Suprapubic skin (tissue), 4 donors: ENCODE measurements around the gene HIVEP3. TPM values are rescaled to one million over a fixed set of nuclear protein-coding genes. Genes with fewer than 3 reads are reported as not detected.

Source experiments
- DNase-seq, 2 donors: peaks; one replicate each; pipeline ENCODE4 v3.0.0-alpha.2; 2019; ENCODE audit warnings: low spot score in 2 of 2
- H3K27ac ChIP-seq: fragments of 200-600 bp; sonication (generic); one replicate; pipeline ENCODE4 v1.5.1; 2019
- H3K27me3 ChIP-seq: fragments of 200-600 bp; sonication (generic); one replicate; pipeline ENCODE4 v1.5.1; 2019
- H3K36me3 ChIP-seq: fragments of 200-600 bp; sonication (generic); one replicate; pipeline ENCODE4 v1.5.1; 2019
- H3K4me1 ChIP-seq: fragments of 200-600 bp; sonication (generic); one replicate; pipeline ENCODE4 v1.5.1; 2019
- H3K4me3 ChIP-seq: fragments of 200-600 bp; sonication (generic); one replicate; pipeline ENCODE4 v1.5.1; 2019; ENCODE audit warnings: mild to moderate bottlenecking
- H3K9me3 ChIP-seq: fragments of 200-600 bp; sonication (generic); one replicate; pipeline ENCODE4 v1.5.1; 2019
- CTCF ChIP-seq, 2 donors: fragments of 200-600 bp in 1 of 2; fragments of 450-650 bp in 1 of 2; sonication (generic) in 1 of 2; IDR thresholded peaks; one replicate each; pipeline ENCODE4 v1.5.1; 2016 to 2019; ENCODE audit warnings: antibody characterized with exemption in 2 of 2, mild to moderate bottlenecking in 1 of 2, moderate library complexity in 1 of 2
- EP300 ChIP-seq: sonication (generic); formaldehyde crosslinking; IDR thresholded peaks from one replicate; pipeline ENCODE4 v1.6.1; 2017; ENCODE audit warnings: antibody characterized with exemption
- POLR2A ChIP-seq, 2 donors: fragments of 450-650 bp; IDR thresholded peaks; one replicate each; pipeline ENCODE4 v1.6.1; 2017; ENCODE audit warnings: antibody characterized with exemption in 2 of 2, mild to moderate bottlenecking in 2 of 2, moderate library complexity in 2 of 2
- POLR2AphosphoS5 ChIP-seq, 3 donors: sonication (generic); formaldehyde crosslinking; IDR thresholded peaks; one replicate each; pipeline ENCODE4 v1.6.1; 2017; ENCODE audit warnings: antibody characterized with exemption in 3 of 3
- WGBS: methylation state at CpG from one replicate; pipeline ENCODE4 v1.1.5; 2018; 5-methylcytosine and 5-hydroxymethylcytosine counted together
- total RNA-seq, 4 donors: library from RNA; depleted of rRNA; stranded (reverse); fragments of >200 nt; gene quantifications; one replicate each; pipeline ENCODE4 v1.1.0, GENCODE V29; 2016

HIVEP3 gene
- total RNA-seq, 4 donors from 2014 or later = 11.3 to 23.9 (median 18.3) TPM

GRCh38 chr1:41629571-41629970, 289.2 kb downstream of the HIVEP3 start:
- H3K4me1 ChIP-seq = peaks cover 33% of the 10 kb centered on the region
- no peaks in the 10 kb centered on the region for H3K36me3 ChIP-seq
- no peaks in the 10 kb centered on the region for H3K9me3 ChIP-seq
- no peak for DNase-seq
- no peaks in the 10 kb centered on the region for H3K27me3 ChIP-seq
- H3K4me3 ChIP-seq = no peak overlapping the region
- no peak for TF ChIP-seq EP300
- TF ChIP-seq CTCF (IDR thresholded peaks at IDR 0.05) = no peak
- TF ChIP-seq POLR2AphosphoS5 (IDR thresholded peaks at IDR 0.05) = no peak
- TF ChIP-seq POLR2A (IDR thresholded peaks at IDR 0.05) = no peak
- H3K27ac ChIP-seq = no peak overlapping the region
- WGBS = 83% methylated on average over 9 of the region's 9 CpGs

- TF ChIP-seq EP300 (no peak), POLR2AphosphoS5 (IDR thresholded peaks at IDR 0.05) (no peak), POLR2A (IDR thresholded peaks at IDR 0.05) (no peak), CTCF (IDR thresholded peaks at IDR 0.05) (no peak)
- Histone ChIP-seq H3K36me3 (no peaks in the 10 kb centered on the region), H3K27me3 (no peaks in the 10 kb centered on the region), H3K27ac (no peak overlapping the region), H3K4me1 (peaks cover 33% of the 10 kb centered on the region), H3K4me3 (no peak overlapping the region), H3K9me3 (no peaks in the 10 kb centered on the region)
- no peak for DNase-seq
- WGBS = 91% methylated on average over 3 of the region's 3 CpGs
These were observed 289.6 kb downstream of the HIVEP3 start for GRCh38 chr1:41629141-41629540.

GRCh38 chr1:41627491-41628280, 291.0 kb downstream of the HIVEP3 start:
- H3K36me3 ChIP-seq = no peaks in the 10 kb centered on the region
- WGBS = 89% methylated on average over 4 of the region's 5 CpGs
- no peaks in the 10 kb centered on the region for H3K27me3 ChIP-seq
- no peak overlapping the region for H3K4me3 ChIP-seq
- no peak overlapping the region for H3K27ac ChIP-seq
- H3K9me3 ChIP-seq = no peaks in the 10 kb centered on the region
- DNase-seq = peak in 1 of 2 donors; percentile 50
- peaks cover 35% of the 10 kb centered on the region for H3K4me1 ChIP-seq
- TF ChIP-seq CTCF (IDR thresholded peaks at IDR 0.05) (no peak), POLR2A (IDR thresholded peaks at IDR 0.05) (no peak), EP300 (no peak), POLR2AphosphoS5 (IDR thresholded peaks at IDR 0.05) (no peak)

GRCh38 chr1:41626616-41627375, 291.9 kb downstream of the HIVEP3 start:
- no peak for TF ChIP-seq POLR2A (IDR thresholded peaks at IDR 0.05)
- TF ChIP-seq EP300 = no peak
- no peak for TF ChIP-seq CTCF (IDR thresholded peaks at IDR 0.05)
- no peak for TF ChIP-seq POLR2AphosphoS5 (IDR thresholded peaks at IDR 0.05)
- H3K4me3 ChIP-seq = no peak overlapping the region
- 29% methylated on average over 6 of the region's 10 CpGs for WGBS
- H3K36me3 ChIP-seq = no peaks in the 10 kb centered on the region
- H3K4me1 ChIP-seq = peaks cover 41% of the 10 kb centered on the region
- peak overlapping the region; percentile 21 for H3K27ac ChIP-seq
- no peaks in the 10 kb centered on the region for H3K27me3 ChIP-seq
- peak in 1 of 2 donors; percentile 70 for DNase-seq
- H3K9me3 ChIP-seq = no peaks in the 10 kb centered on the region

- H3K4me1 ChIP-seq = peaks cover 41% of the 10 kb centered on the region
- H3K36me3 ChIP-seq = no peaks in the 10 kb centered on the region
- TF ChIP-seq POLR2AphosphoS5 (IDR thresholded peaks at IDR 0.05) (no peak), POLR2A (IDR thresholded peaks at IDR 0.05) (no peak), CTCF (IDR thresholded peaks at IDR 0.05) (no peak), EP300 (no peak)
- 31% methylated on average over 6 of the region's 10 CpGs for WGBS
- no peaks in the 10 kb centered on the region for H3K9me3 ChIP-seq
- H3K4me3 ChIP-seq = no peak overlapping the region
- H3K27ac ChIP-seq = peak overlapping the region; percentile 21
- DNase-seq = peak in 1 of 2 donors; percentile 75
- H3K27me3 ChIP-seq = no peaks in the 10 kb centered on the region
These were observed 292.6 kb downstream of the HIVEP3 start for GRCh38 chr1:41626146-41626545.
